Endothelial cell of umbilical vein (primary cell): ENCODE results near the gene SGK2. TPM values are rescaled to one million over a fixed set of nuclear protein-coding genes. Genes with fewer than 3 reads are reported as not detected.

ENCODE experiments used
- BruUV-seq: library from RNA; stranded (reverse); fragments of 400-500 nt; replicated peaks from 2 replicates; lab custom pipeline; 2021; lab: Mats Ljungman, UMichigan
- CTCF ChIA-PET: fragments of 300-600, 350-600 bp; sonication (Branson Sonifier 250); formaldehyde crosslinking; loops from one replicate; lab custom pipeline; 2021; ENCODE audit warnings: antibody characterized with exemption, inconsistent platforms; lab: Charles Lee
- POLR2A ChIA-PET: fragments of 300-600, 350-600 bp; sonication (Branson Sonifier 250); formaldehyde crosslinking; loops from one replicate; lab custom pipeline; 2021; ENCODE audit warnings: antibody characterized with exemption, inconsistent platforms; lab: Charles Lee
- DNase-seq: peaks from one replicate; pipeline ENCODE4 v3.0.0-alpha.2; 2011; ENCODE audit warnings: low read depth, low spot score
- FAIRE-seq: peaks from 2 replicates; lab custom pipeline; 2011; peaks lifted over from hg19 to GRCh38; lab: Jason Lieb, UNC
- H2AFZ ChIP-seq: 2 replicates; pipeline ENCODE4 v1.6.0; 2012; ENCODE audit warnings: low read depth, low read length, control low read depth, inconsistent platforms
- H3K27ac ChIP-seq: 2 replicates; pipeline ENCODE4 v1.5.1; 2011; ENCODE audit warnings: low read depth, mild to moderate bottlenecking, control low read depth, low read length, moderate library complexity; ENCODE audit not compliant: insufficient read depth
- H3K27me3 ChIP-seq, 2 experiments: 2 replicates each; pipeline versions ENCODE4 v1.6.0 to v1.6.1; 2011; ENCODE audit warnings: low read length in 2 of 2, mixed read lengths in 1 of 2; ENCODE audit not compliant: control insufficient read depth in 2 of 2, insufficient read depth in 2 of 2
- H3K36me3 ChIP-seq, 2 experiments: 2 replicates in 1 of 2; 3 replicates in 1 of 2; pipeline ENCODE4 v1.5.1; 2011; ENCODE audit warnings: low read length in 2 of 2, mild to moderate bottlenecking in 1 of 2, moderate library complexity in 1 of 2; ENCODE audit not compliant: control insufficient read depth in 2 of 2, insufficient read depth in 2 of 2; ENCODE audit errors: extremely low read depth in 1 of 2
- H3K4me1 ChIP-seq: 3 replicates; pipeline ENCODE4 v1.5.1; 2011; ENCODE audit warnings: mild to moderate bottlenecking, low read length; ENCODE audit not compliant: control insufficient read depth, insufficient read depth; ENCODE audit errors: extremely low read depth
- H3K4me2 ChIP-seq: 2 replicates; pipeline ENCODE4 v1.6.1; 2011; ENCODE audit warnings: low read length, control low read depth, mixed read lengths; ENCODE audit not compliant: insufficient read depth
- H3K4me3 ChIP-seq, 3 experiments: fragments of 200-600 bp in 1 of 3; sonication (generic), shearing (Covaris generic) in 1 of 3; replicated peaks in 1 of 3; 2 replicates each; pipeline ENCODE4 v1.5.1; 2011 to 2016; ENCODE audit warnings: control low read depth in 3 of 3, low read length in 3 of 3, mild to moderate bottlenecking in 2 of 3, inconsistent platforms in 1 of 3, low read depth in 1 of 3, moderate library complexity in 1 of 3; ENCODE audit not compliant: insufficient read depth in 1 of 3
- H3K79me2 ChIP-seq: 2 replicates; pipeline ENCODE4 v1.6.0; 2012; ENCODE audit warnings: low read length, inconsistent platforms; ENCODE audit not compliant: control insufficient read depth, insufficient read depth
- H3K9ac ChIP-seq: replicated peaks from 2 replicates; pipeline ENCODE3; 2011; ENCODE audit warnings: low read length, control low read depth; ENCODE audit not compliant: insufficient read depth; ENCODE audit errors: extremely low read depth
- H3K9me1 ChIP-seq: replicated peaks from 3 replicates; pipeline ENCODE4 v1.6.0; 2011; ENCODE audit warnings: mild to moderate bottlenecking, low read length; ENCODE audit not compliant: control insufficient read depth, insufficient read depth; ENCODE audit errors: extremely low read depth
- H3K9me3 ChIP-seq: replicated peaks from 2 replicates; pipeline ENCODE4 v1.5.1; 2012; ENCODE audit warnings: low read length, inconsistent platforms; ENCODE audit not compliant: control insufficient read depth, insufficient read depth
- H4K20me1 ChIP-seq: replicated peaks from 2 replicates; pipeline ENCODE3; 2011; ENCODE audit warnings: mild to moderate bottlenecking, low read length; ENCODE audit not compliant: control insufficient read depth, insufficient read depth; ENCODE audit errors: extremely low read depth
- CTCF ChIP-seq, 2 donors: IDR thresholded peaks; 1 replicate in 1 of 2; 2 replicates in 1 of 2; pipeline ENCODE4 v1.5.1; 2011; ENCODE audit warnings: low read length in 2 of 2, mild to moderate bottlenecking in 2 of 2, moderate library complexity in 2 of 2, control low read depth in 1 of 2, inconsistent platforms in 1 of 2, low read depth in 1 of 2; ENCODE audit not compliant: insufficient read depth in 1 of 2; ENCODE audit errors: extremely low read depth in 1 of 2
- EZH2 ChIP-seq: IDR thresholded peaks from 2 replicates; pipeline ENCODE4 v1.6.1; 2012; ENCODE audit warnings: borderline replicate concordance, low read depth, mild to moderate bottlenecking, moderate library complexity, low read length, inconsistent platforms; ENCODE audit not compliant: severe bottlenecking
- FOS ChIP-seq: IDR thresholded peaks from 2 replicates; pipeline ENCODE4 v1.6.1; 2011; ENCODE audit warnings: mild to moderate bottlenecking, low read length, moderate library complexity, borderline replicate concordance; ENCODE audit not compliant: insufficient read depth
- GATA2 ChIP-seq: IDR thresholded peaks from 2 replicates; pipeline ENCODE4 v1.7.0; 2011; ENCODE audit warnings: low read depth, mild to moderate bottlenecking, moderate library complexity, mixed read lengths, low read length; ENCODE audit not compliant: insufficient read length, insufficient read depth
- JUN ChIP-seq: IDR thresholded peaks from 2 replicates; pipeline ENCODE4 v1.6.1; 2011; ENCODE audit warnings: borderline replicate concordance, low read depth; ENCODE audit not compliant: insufficient read length, insufficient read depth
- MYC ChIP-seq: IDR thresholded peaks from one replicate; pipeline ENCODE4 v1.6.1; 2011; ENCODE audit warnings: mild to moderate bottlenecking, low read depth, low read length
- POLR2A ChIP-seq: IDR thresholded peaks from 2 replicates; pipeline ENCODE4 v1.6.1; 2012; ENCODE audit warnings: low read depth, mild to moderate bottlenecking, control low read depth, low read length
- POLR2AphosphoS5 ChIP-seq: IDR thresholded peaks from 2 replicates; pipeline ENCODE4 v1.6.1; 2012; ENCODE audit warnings: low read depth, mild to moderate bottlenecking, control low read depth, low read length, moderate library complexity; ENCODE audit not compliant: insufficient read depth
- dilution Hi-C: fragments of 300-500 bp; cut with MboI; formaldehyde crosslinking; loops from one replicate; pipeline ENCODE4 v1.15.0; 2019; ENCODE audit warnings: low sequenced_read_pairs; ENCODE audit not compliant: extremely low pct_ligation_motif_present
- intact Hi-C: fragments of 100-400 bp; cut with micrococcal nuclease; formaldehyde crosslinking; loops from one replicate; pipeline ENCODE4 v1.10.0; 2022
- polyA plus RNA-seq, 4 experiments: library from polyadenylated mRNA; depleted of rRNA in 3 of 4; stranded (reverse) in 3 of 4; unstranded in 1 of 4; fragments of >200 nt; gene quantifications; 2 replicates each; pipeline versions ENCODE4 v1.2.1 to v1.2.3, GENCODE V29; 2011 to 2012; ENCODE audit warnings: missing spikeins in 1 of 4
- total RNA-seq: library from RNA; stranded (reverse); gene quantifications from 2 replicates; pipeline ENCODE4 v1.2.3, GENCODE V29; 2021
- TF ChIP-seq, protein P1 (sequence below): IDR thresholded peaks from 2 replicates; pipeline ENCODE4 v1.6.1; 2011; ENCODE audit not compliant: insufficient read depth, insufficient read length

SGK2 gene
- total and polyA plus RNA-seq, 2 donors (not counting 3 experiments of a cell fraction or from before 2014, with no cell fraction given): 0.21 to 0.27 TPM

GRCh38 chr20:43559147-43559987 is 540 bp downstream of the SGK2 start:
- FAIRE-seq: no peak
- no peak overlapping the region for H3K27ac ChIP-seq
- intact Hi-C loops (no loop called here), dilution Hi-C loops (no loop called here)
- H4K20me1 ChIP-seq: no peaks in the 10 kb centered on the region
- H3K4me3 ChIP-seq: no peak overlapping the region
- TF ChIP-seq EZH2: no peak
- no peaks in the 10 kb centered on the region for H3K79me2 ChIP-seq
- no peaks in the 10 kb centered on the region for H3K4me1 ChIP-seq
- H3K9me3 ChIP-seq: no peaks in the 10 kb centered on the region
- H3K9me1 ChIP-seq: no peaks in the 10 kb centered on the region
- POLR2A ChIA-PET: no interaction called here
- no peaks in the 10 kb centered on the region for H3K36me3 ChIP-seq
- H3K4me2 ChIP-seq: no peak overlapping the region
- no peak for DNase-seq
- no peak overlapping the region for H3K9ac ChIP-seq
- CTCF ChIA-PET: interaction anchor here (0.8 to 3.1 kb wide), 2 partner anchors 21 to 111 kb away, joined by 3 to 14 read pairs; no protein-coding TSS in a partner anchor
- BruUV-seq: no TSS peak
- H3K27me3 ChIP-seq: no peaks in the 10 kb centered on the region
- no peak overlapping the region for H2AFZ ChIP-seq

DNA sequence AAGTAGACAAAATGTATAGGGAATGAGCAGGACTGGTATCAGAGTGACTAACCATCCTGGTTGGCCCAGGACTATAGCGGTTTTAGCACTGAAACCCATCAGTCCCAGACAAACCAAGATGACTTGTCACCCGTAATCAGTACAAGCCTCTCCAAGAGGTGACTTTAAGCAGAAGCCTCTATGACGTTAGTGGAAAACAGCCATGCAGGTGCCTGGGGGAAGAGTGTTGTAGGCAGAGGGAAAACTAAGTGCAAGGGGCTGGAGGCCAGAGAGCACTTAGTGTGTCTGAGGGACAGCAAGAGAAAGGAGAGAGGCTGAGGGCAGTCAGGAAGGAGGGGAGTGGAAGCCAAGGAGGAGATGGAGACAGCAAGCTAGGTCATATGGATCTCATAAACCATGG is 2.1 kb downstream of the SGK2 start:
- DNase-seq: no peak
- FAIRE-seq: no peak
- Histone ChIP-seq H3K79me2 (no peaks in the 10 kb centered on the region), H3K4me1 (no peaks in the 10 kb centered on the region), H3K27ac (no peak overlapping the region), H4K20me1 (no peaks in the 10 kb centered on the region), H3K36me3 (no peaks in the 10 kb centered on the region), H3K27me3 (no peaks in the 10 kb centered on the region), H3K4me2 (no peak overlapping the region), H2AFZ (no peak overlapping the region), H3K9ac (no peak overlapping the region), H3K9me3 (no peaks in the 10 kb centered on the region), H3K4me3 (no peak overlapping the region), H3K9me1 (no peaks in the 10 kb centered on the region)
- BruUV-seq: no TSS peak
- dilution Hi-C loops (no loop called here), intact Hi-C loops (no loop called here)
- ChIA-PET CTCF (no interaction called here), POLR2A (no interaction called here)
- TF ChIP-seq CTCF (IDR thresholded peaks at IDR 0.05; ENCODE audit: extremely low read depth in 1 of 2, insufficient read depth in 1 of 2, low read depth in 1 of 2, low read length in 2 of 2) (no peak), GATA2 (no peak), JUN (no peak), POLR2A (no peak), MYC (no peak), FOS (no peak), EZH2 (no peak), POLR2AphosphoS5 (no peak)
- TF ChIP-seq, protein P1, sequence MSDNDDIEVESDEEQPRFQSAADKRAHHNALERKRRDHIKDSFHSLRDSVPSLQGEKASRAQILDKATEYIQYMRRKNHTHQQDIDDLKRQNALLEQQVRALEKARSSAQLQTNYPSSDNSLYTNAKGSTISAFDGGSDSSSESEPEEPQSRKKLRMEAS: no peak
